Right cardiac atrium (tissue), 5 donors: Measurements from ENCODE around the gene ACTG1. TPM values are rescaled to one million over a fixed set of nuclear protein-coding genes. Genes with fewer than 3 reads are reported as not detected.

ENCODE experiments used
- ATAC-seq, 2 donors: fragments of 200-7000 bp; cut with Tn5 transposase; one replicate each; pipeline versions ENCODE4 v1.8.0 to v1.9.1; 2020; ENCODE audit warnings: moderate library complexity in 2 of 2, mild to moderate bottlenecking in 1 of 2
- DNase-seq, 3 donors: peaks; one replicate each; pipeline ENCODE4 v3.0.0-alpha.2; 2020
- H3K27ac ChIP-seq: one replicate; pipeline ENCODE4 v1.5.1; 2013; ENCODE audit warnings: mild to moderate bottlenecking, low read length, control low read depth, moderate library complexity
- H3K27me3 ChIP-seq: one replicate; pipeline ENCODE4 v1.6.1; 2013; ENCODE audit not compliant: control insufficient read depth, insufficient read depth
- H3K4me1 ChIP-seq: one replicate; pipeline ENCODE4 v1.6.1; 2013; ENCODE audit warnings: low read length; ENCODE audit not compliant: control insufficient read depth, insufficient read depth
- H3K4me3 ChIP-seq: one replicate; pipeline ENCODE4 v1.5.1; 2013; ENCODE audit warnings: low read length, control low read depth
- H3K9me3 ChIP-seq: one replicate; pipeline ENCODE4 v1.6.1; 2013; ENCODE audit warnings: low read length; ENCODE audit not compliant: control insufficient read depth
- WGBS: extraction: QIAGEN DNeasy Blood & Tissue Kit; methylation state at CpG from one replicate; pipeline ENCODE4 v1.1.7; 2013; 5-methylcytosine and 5-hydroxymethylcytosine counted together
- intact Hi-C, 4 donors: fragments of 100-400 bp; cut with DNase I; formaldehyde crosslinking; loops; one replicate each; pipeline versions ENCODE4 v1.11.0 to v1.14.0; 2022 to 2023
- polyA plus RNA-seq: library from polyadenylated mRNA; stranded (reverse); fragments of 200-250 nt; gene quantifications from one replicate; pipeline ENCODE4 v1.2.3, GENCODE V29; 2013
- total RNA-seq, 4 donors: library from RNA; stranded (reverse); fragmentation: NEBNext Ultra II Directional; extraction: Animal tissue kit (Norgen Biotek cat#: 25700); gene quantifications; one replicate each; pipeline ENCODE4 v1.2.1, GENCODE V29; 2021
- donor health status: healthy with polysubstance abuse.
- donor health status: DM: no; HTN: yes; CAD: no.
- donor health status: DM: no; HTN: no; CAD: no.
- donor health status: DM: no; HTN: yes; CAD: no; lungs with severe emphysema.
- donor health status: DM: yes; HTN: yes; CAD: no.

Gene ACTG1
- total and polyA plus RNA-seq, 5 donors = 347 to 772 (median 492) TPM

- WGBS = 68% methylated on average over 26 of the region's 26 CpGs
- no peaks in the 10 kb centered on the region for H3K27me3 ChIP-seq
- ATAC-seq (no peak), DNase-seq (peak in 2 of 3 donors; percentile 38 to 59)
- intact Hi-C loops = no loop called here
- H3K4me3 ChIP-seq = no peak overlapping the region
- no peaks in the 10 kb centered on the region for H3K9me3 ChIP-seq
- H3K27ac ChIP-seq = no peak overlapping the region
- H3K4me1 ChIP-seq = peaks cover 5% of the 10 kb centered on the region
These were observed 10.1 kb upstream of the ACTG1 start for GRCh38 chr17:81522491-81523401.

- Histone ChIP-seq H3K9me3 (no peaks in the 10 kb centered on the region), H3K4me3 (no peak overlapping the region), H3K27ac (no peak overlapping the region), H3K4me1 (peaks cover 5% of the 10 kb centered on the region), H3K27me3 (no peaks in the 10 kb centered on the region)
- intact Hi-C loops = no loop called here
- DNase-seq (peak; percentile 14 to 53 (median 51)), ATAC-seq (no peak)
- 69% methylated on average over 14 of the region's 14 CpGs for WGBS
These were observed 7.7 kb upstream of the ACTG1 start for GRCh38 chr17:81520021-81520901.

- Histone ChIP-seq H3K9me3 (no peaks in the 10 kb centered on the region), H3K4me1 (peaks cover 5% of the 10 kb centered on the region), H3K27me3 (no peaks in the 10 kb centered on the region), H3K4me3 (peak overlapping the region; percentile 17), H3K27ac (no peak overlapping the region)
- WGBS = 8% methylated on average over 61 of the region's 61 CpGs
- DNase-seq (peak; percentile 46 to 73 (median 72)), ATAC-seq (peak; percentile 2 to 26)
- intact Hi-C loops = loop anchor here in 1 of 4 donors (5.0 kb wide), 1 partner anchor 33 kb away; the partner anchor contains the start of gene FAAP100
These were observed 6.9 kb upstream of the ACTG1 start for GRCh38 chr17:81519284-81520020.

- peak; percentile 55 to 83 (median 81) for DNase-seq
- under 1% methylated on average over 47 of the region's 47 CpGs for WGBS
- no peaks in the 10 kb centered on the region for H3K27me3 ChIP-seq
- no peaks in the 10 kb centered on the region for H3K9me3 ChIP-seq
- H3K4me1 ChIP-seq = peaks cover 5% of the 10 kb centered on the region
- H3K4me3 ChIP-seq = peak overlapping the region; percentile 17
- intact Hi-C loops = loop anchor here in 1 of 4 donors (5.0 kb wide), 1 partner anchor 33 kb away; the partner anchor contains the start of gene FAAP100
- H3K27ac ChIP-seq = no peak overlapping the region
- ATAC-seq = peak; percentile 26 to 29
These were observed 6.2 kb upstream of the ACTG1 start for GRCh38 chr17:81518785-81519283.

GRCh38 chr17:81518113-81518784, 5.7 kb upstream of the ACTG1 start:
- H3K27ac ChIP-seq = no peak overlapping the region
- H3K9me3 ChIP-seq = no peaks in the 10 kb centered on the region
- peaks cover 5% of the 10 kb centered on the region for H3K4me1 ChIP-seq
- intact Hi-C loops = loop anchor here in 1 of 4 donors (5.0 kb wide), 1 partner anchor 34 kb away; the partner anchor contains the start of gene FAAP100
- 27% methylated on average over 24 of the region's 24 CpGs for WGBS
- ATAC-seq (no peak), DNase-seq (peak in 1 of 3 donors; percentile 54)
- H3K27me3 ChIP-seq = no peaks in the 10 kb centered on the region
- H3K4me3 ChIP-seq = peak overlapping the region; percentile 17

GRCh38 chr17:81517339-81518112, 4.9 kb upstream of the ACTG1 start:
- no peak overlapping the region for H3K27ac ChIP-seq
- H3K4me1 ChIP-seq = peaks cover 5% of the 10 kb centered on the region
- H3K9me3 ChIP-seq = no peaks in the 10 kb centered on the region
- intact Hi-C loops = loop anchor here in 1 of 4 donors (5.0 kb wide), 1 partner anchor 35 kb away; the partner anchor contains the start of gene FAAP100
- no peak for ATAC-seq
- no peak overlapping the region for H3K4me3 ChIP-seq
- peak in 2 of 3 donors; percentile 56 to 67 for DNase-seq
- 51% methylated on average over 24 of the region's 24 CpGs for WGBS
- H3K27me3 ChIP-seq = no peaks in the 10 kb centered on the region

GRCh38 chr17:81517009-81517338, 4.4 kb upstream of the ACTG1 start:
- Histone ChIP-seq H3K27me3 (no peaks in the 10 kb centered on the region), H3K9me3 (no peaks in the 10 kb centered on the region), H3K27ac (no peak overlapping the region), H3K4me1 (peaks cover 5% of the 10 kb centered on the region), H3K4me3 (no peak overlapping the region)
- 83% methylated on average over 9 of the region's 9 CpGs for WGBS
- ATAC-seq (no peak), DNase-seq (peak in 2 of 3 donors; percentile 52 to 62)
- intact Hi-C loops = loop anchor here in 1 of 4 donors (5.0 kb wide), 1 partner anchor 35 kb away; the partner anchor contains the start of gene FAAP100

- Histone ChIP-seq H3K27ac (no peak overlapping the region), H3K27me3 (no peaks in the 10 kb centered on the region), H3K9me3 (no peaks in the 10 kb centered on the region), H3K4me1 (peaks cover 5% of the 10 kb centered on the region), H3K4me3 (peak overlapping the region; percentile 3)
- ATAC-seq (no peak), DNase-seq (peak in 2 of 3 donors; percentile 57 to 59)
- 66% methylated on average over 4 of the region's 4 CpGs for WGBS
- intact Hi-C loops = loop anchor here in 1 of 4 donors (5.0 kb wide), 1 partner anchor 36 kb away; the partner anchor contains the start of gene FAAP100
These were observed 3.8 kb upstream of the ACTG1 start for GRCh38 chr17:81516439-81516838.

GRCh38 chr17:81515530-81516041, 3.0 kb upstream of the ACTG1 start:
- Histone ChIP-seq H3K4me1 (peaks cover 5% of the 10 kb centered on the region), H3K9me3 (no peaks in the 10 kb centered on the region), H3K4me3 (peak overlapping the region; percentile 74), H3K27ac (peak overlapping the region; percentile 99), H3K27me3 (no peaks in the 10 kb centered on the region)
- 51% methylated on average over 19 of the region's 19 CpGs for WGBS
- no peak for ATAC-seq
- intact Hi-C loops = loop anchor here in 1 of 4 donors (5.0 kb wide), 1 partner anchor 37 kb away; the partner anchor contains the start of gene FAAP100
- DNase-seq = peak in 2 of 3 donors; percentile 66 to 69
